Large intestine (tissue), 3 donors: Measurements from ENCODE around the gene TSKU. TPM values are rescaled to one million over a fixed set of nuclear protein-coding genes. Genes with fewer than 3 reads are reported as not detected.
"Not testable (repeated sequence)": the region's sequence is repeated elsewhere in the genome, so short reads cannot be mapped to it uniquely, and the experiment has no call there.

Experiments
- DNase-seq, 2 donors: peaks; one replicate each; pipeline versions ENCODE4 v3.0.0 to v3.0.0-alpha.2; 2013
- H3K27ac ChIP-seq: one replicate; pipeline ENCODE4 v1.5.1; 2013; ENCODE audit warnings: low read length
- H3K27me3 ChIP-seq: 2 replicates; pipeline ENCODE4 v1.6.1; 2013; ENCODE audit warnings: low read length; ENCODE audit not compliant: control insufficient read depth, insufficient read depth
- H3K36me3 ChIP-seq: 2 replicates; pipeline ENCODE4 v1.6.1; 2013; ENCODE audit warnings: low read length; ENCODE audit not compliant: control insufficient read depth, insufficient read depth
- H3K4me1 ChIP-seq: one replicate; pipeline ENCODE4 v1.6.1; 2013; ENCODE audit warnings: low read length; ENCODE audit not compliant: control insufficient read depth, insufficient read depth
- H3K4me3 ChIP-seq: one replicate; pipeline ENCODE4 v1.5.1; 2013; ENCODE audit warnings: low read length
- H3K9me3 ChIP-seq: one replicate; pipeline ENCODE4 v1.6.1; 2013; ENCODE audit warnings: mild to moderate bottlenecking, low read depth, low read length, moderate library complexity; ENCODE audit not compliant: control insufficient read depth
- WGBS: methylation state at CpG from one replicate; pipeline ENCODE4 v1.1.5; 2013; ENCODE audit warnings: low lambda C conversion rate; ENCODE audit not compliant: insufficient coverage; 5-methylcytosine and 5-hydroxymethylcytosine counted together
- polyA plus RNA-seq: library from polyadenylated mRNA; unstranded; fragments of 120-200 nt; gene quantifications from one replicate; pipeline ENCODE4 v1.2.1, GENCODE V29; 2013

TSKU gene
- polyA plus RNA-seq, 1 donor: 26.6 TPM

GRCh38 chr11:76814414-76814813 lies 31.3 kb downstream of the TSKU start:
- Histone ChIP-seq H3K4me1 (peaks cover 4% of the 10 kb centered on the region), H3K27ac (no peak overlapping the region), H3K9me3 (peaks cover 3% of the 10 kb centered on the region), H3K4me3 (no peak overlapping the region), H3K27me3 (no peaks in the 10 kb centered on the region), H3K36me3 (no peaks in the 10 kb centered on the region)
- WGBS: 100% methylated on average over 1 of the region's 2 CpGs
- no peak for DNase-seq

- H3K4me1 ChIP-seq, H3K36me3 ChIP-seq, H3K4me3 ChIP-seq, DNase-seq, H3K27ac ChIP-seq, H3K9me3 ChIP-seq, H3K27me3 ChIP-seq: not testable (repeated sequence)
- 60% methylated on average over 1 of the region's 7 CpGs for WGBS
Observed at GRCh38 chr11:76815678-76816077, 32.5 kb downstream of the TSKU start.

- no peaks in the 10 kb centered on the region for H3K27me3 ChIP-seq
- H3K4me3 ChIP-seq: no peak overlapping the region
- no peak for DNase-seq
- WGBS: no CpG with 5 or more reads among the region's 1 CpG
- H3K36me3 ChIP-seq: no peaks in the 10 kb centered on the region
- no peaks in the 10 kb centered on the region for H3K4me1 ChIP-seq
- peaks cover 9% of the 10 kb centered on the region for H3K9me3 ChIP-seq
- H3K27ac ChIP-seq: no peak overlapping the region
Observed at GRCh38 chr11:76820184-76820566, 37.0 kb downstream of the TSKU start.

DNA sequence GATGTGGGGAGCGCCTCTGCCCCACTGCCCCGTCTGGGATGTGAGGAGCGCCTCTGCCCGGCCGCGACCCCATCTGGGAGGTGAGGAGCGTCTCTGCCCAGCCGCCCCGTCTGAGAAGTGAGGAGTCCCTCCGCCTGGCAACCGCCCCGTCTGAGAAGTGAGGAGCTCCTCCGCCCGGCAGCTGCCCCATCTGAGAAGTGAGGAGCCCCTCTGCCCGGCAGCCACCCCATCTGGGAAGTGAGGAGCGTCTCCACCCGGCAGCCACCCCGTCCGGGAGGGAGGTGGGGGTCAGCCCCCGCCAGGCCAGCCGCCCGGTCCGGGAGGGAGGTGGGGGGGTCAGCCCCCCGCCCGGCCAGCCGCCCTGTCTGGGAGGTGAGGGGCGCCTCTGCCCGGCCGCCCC lies 38.2 kb downstream of the TSKU start:
- H3K9me3 ChIP-seq, H3K27ac ChIP-seq, DNase-seq, H3K4me1 ChIP-seq, H3K27me3 ChIP-seq, H3K36me3 ChIP-seq, H3K4me3 ChIP-seq: not testable (repeated sequence)
- whole genome bisulfite sequencing: no CpG with 5 or more reads among the region's 29 CpGs

DNA sequence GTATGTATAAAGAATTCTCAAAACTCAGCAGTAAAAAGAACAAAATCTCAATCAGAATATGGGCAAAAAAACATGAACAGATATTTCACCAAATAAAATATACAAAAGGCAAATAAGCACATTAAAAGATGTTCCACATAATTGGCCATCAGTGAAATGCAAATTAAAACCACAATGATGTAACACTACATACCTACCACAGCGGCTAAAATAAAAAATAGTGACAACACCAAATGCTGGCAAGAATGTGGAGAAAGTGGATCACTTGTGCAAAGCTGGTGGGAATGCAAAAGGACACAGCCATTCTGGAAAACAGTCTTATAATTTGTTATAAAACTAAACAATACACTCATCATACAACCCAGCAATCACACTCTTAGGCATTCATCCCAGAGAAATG lies 39.2 kb downstream of the TSKU start:
- Histone ChIP-seq H3K36me3 (no peaks in the 10 kb centered on the region), H3K4me3 (no peak overlapping the region), H3K9me3 (peaks cover 6% of the 10 kb centered on the region), H3K27ac (no peak overlapping the region), H3K4me1 (no peaks in the 10 kb centered on the region), H3K27me3 (no peaks in the 10 kb centered on the region)
- DNase-seq: no peak
- 83% methylated on average over 1 of the region's 1 CpG for whole genome bisulfite sequencing

DNA sequence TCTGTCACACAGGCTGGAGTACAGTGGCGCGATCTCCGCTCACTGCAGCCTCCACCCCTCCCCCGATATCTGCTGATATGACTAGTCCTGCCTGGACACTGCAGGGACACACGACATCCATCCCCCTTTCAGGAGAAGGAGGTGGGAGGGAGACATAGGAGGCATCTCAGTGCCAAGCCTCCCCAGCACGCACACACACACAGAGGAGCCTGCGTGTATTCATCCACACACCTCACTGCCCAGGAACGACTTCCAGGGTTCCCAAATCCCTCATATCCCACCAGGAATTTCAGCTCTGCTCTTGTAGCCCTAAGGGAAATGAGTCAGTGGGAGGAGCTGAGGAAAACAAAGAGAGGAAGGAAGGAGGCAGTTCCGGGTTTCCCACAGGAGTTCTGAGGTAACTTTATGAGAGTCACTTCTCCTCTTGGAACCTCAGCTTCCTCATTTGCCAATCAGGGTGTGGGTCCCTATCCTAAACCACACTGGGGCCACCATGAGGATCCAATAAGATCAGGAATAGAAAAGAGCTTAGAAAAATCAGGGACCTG lies 40.4 kb downstream of the TSKU start:
- H3K4me3 ChIP-seq: no peak overlapping the region
- DNase-seq: no peak
- WGBS: 90% methylated on average over 2 of the region's 9 CpGs
- peak overlapping the region; percentile 19 for H3K27ac ChIP-seq
- H3K9me3 ChIP-seq: peaks cover 6% of the 10 kb centered on the region
- H3K36me3 ChIP-seq: no peaks in the 10 kb centered on the region
- no peaks in the 10 kb centered on the region for H3K4me1 ChIP-seq
- no peaks in the 10 kb centered on the region for H3K27me3 ChIP-seq

GRCh38 chr11:76824083-76824939 lies 41.2 kb downstream of the TSKU start:
- H3K36me3 ChIP-seq: no peaks in the 10 kb centered on the region
- peak overlapping the region; percentile 19 for H3K27ac ChIP-seq
- no peaks in the 10 kb centered on the region for H3K4me1 ChIP-seq
- 80% methylated on average over 3 of the region's 9 CpGs for whole genome bisulfite sequencing
- H3K4me3 ChIP-seq: no peak overlapping the region
- no peaks in the 10 kb centered on the region for H3K27me3 ChIP-seq
- H3K9me3 ChIP-seq: peaks cover 6% of the 10 kb centered on the region
- DNase-seq: no peak

DNA sequence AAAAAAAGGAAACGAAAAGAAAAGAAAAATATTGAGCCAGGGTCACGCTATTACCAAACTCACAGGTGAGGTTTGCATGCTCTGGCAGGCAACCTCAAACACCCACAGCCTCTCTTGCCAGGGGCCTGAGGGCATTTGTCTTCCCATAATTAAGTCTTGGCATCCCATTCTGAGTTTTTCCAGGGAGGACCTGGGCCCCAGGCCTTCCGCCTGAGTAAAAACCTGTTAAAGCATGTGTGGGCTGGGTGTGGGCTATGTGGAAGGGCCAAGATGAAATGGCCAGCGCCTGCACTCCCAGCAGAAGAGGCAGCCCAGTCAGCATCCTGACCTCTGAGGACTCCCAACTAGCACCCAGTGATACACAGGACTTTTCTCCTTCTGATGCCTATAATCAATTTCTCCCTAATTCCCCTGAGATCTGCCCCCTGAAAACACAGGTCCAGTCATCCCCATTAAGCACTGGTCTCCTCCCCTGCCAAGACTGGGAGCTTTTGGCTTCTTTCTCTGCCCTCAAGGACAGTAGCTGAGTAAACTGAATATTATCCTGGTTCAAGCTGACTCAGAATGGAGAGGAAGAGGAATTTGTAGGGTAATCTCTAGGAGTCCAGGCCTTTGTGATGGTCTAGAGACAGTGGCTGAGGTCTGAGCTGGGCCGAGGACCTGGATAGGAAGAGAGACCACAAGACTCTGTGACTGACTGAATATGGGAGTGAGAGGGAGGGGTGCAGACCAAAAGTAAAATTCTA lies 42.0 kb downstream of the TSKU start:
- WGBS: no CpG with 5 or more reads among the region's 5 CpGs
- H3K27me3 ChIP-seq: peaks cover 3% of the 10 kb centered on the region
- no peaks in the 10 kb centered on the region for H3K36me3 ChIP-seq
- H3K4me3 ChIP-seq: no peak overlapping the region
- H3K4me1 ChIP-seq: no peaks in the 10 kb centered on the region
- no peak overlapping the region for H3K27ac ChIP-seq
- no peak for DNase-seq
- peaks cover 4% of the 10 kb centered on the region for H3K9me3 ChIP-seq

- H3K27ac ChIP-seq: no peak overlapping the region
- no peaks in the 10 kb centered on the region for H3K36me3 ChIP-seq
- WGBS: 86% methylated on average over 1 of the region's 1 CpG
- no peak for DNase-seq
- H3K9me3 ChIP-seq: no peaks in the 10 kb centered on the region
- H3K27me3 ChIP-seq: peaks cover 3% of the 10 kb centered on the region
- no peak overlapping the region for H3K4me3 ChIP-seq
- H3K4me1 ChIP-seq: no peaks in the 10 kb centered on the region
Observed at GRCh38 chr11:76825726-76826396, 42.7 kb downstream of the TSKU start.

- H3K9me3 ChIP-seq, H3K27me3 ChIP-seq, DNase-seq, H3K4me1 ChIP-seq, H3K36me3 ChIP-seq, H3K4me3 ChIP-seq, H3K27ac ChIP-seq: not testable (repeated sequence)
- WGBS: no CpG with 5 or more reads among the region's 3 CpGs
Observed at GRCh38 chr11:76826508-76826907, 43.4 kb downstream of the TSKU start.
